Mesothelial cell of epicardium (in vitro differentiated cells): ENCODE results near the gene CENPX. TPM values are rescaled to one million over a fixed set of nuclear protein-coding genes. Genes with fewer than 3 reads are reported as not detected.
A peak's percentile ranks its signal among the peaks of the same experiment; 100 is the strongest.

Source experiments
- DNase-seq, 2 experiments: peaks; one replicate each; pipeline ENCODE4 v3.0.0; 2021; ENCODE audit warnings: low spot score in 2 of 2; ENCODE audit not compliant: unreplicated experiment in 2 of 2
- H3K27ac Mint-ChIP-seq: 2 replicates; pipeline ENCODE4 v1.8.0; 2021; ENCODE audit warnings: mixed read lengths
- H3K27me3 Mint-ChIP-seq: 2 replicates; pipeline ENCODE4 v1.8.0; 2021; ENCODE audit warnings: low read depth, mixed read lengths
- H3K36me3 Mint-ChIP-seq: 2 replicates; pipeline ENCODE4 v1.8.0; 2021; ENCODE audit warnings: mixed read lengths
- H3K4me1 Mint-ChIP-seq: 2 replicates; pipeline ENCODE4 v1.8.0; 2021; ENCODE audit warnings: mixed read lengths
- H3K4me3 Mint-ChIP-seq: 2 replicates; pipeline ENCODE4 v1.8.0; 2021; ENCODE audit warnings: mild to moderate bottlenecking, moderate library complexity, mixed read lengths
- H3K9me3 Mint-ChIP-seq: 2 replicates; pipeline ENCODE4 v1.8.0; 2021; ENCODE audit warnings: mixed read lengths
- CTCF ChIP-seq: fragments of 200-600 bp; sonication (generic); IDR thresholded peaks from one replicate; pipeline ENCODE4 v1.5.0; 2021; ENCODE audit warnings: antibody characterized with exemption; ENCODE audit not compliant: unreplicated experiment
- total RNA-seq: library from RNA; stranded (reverse); gene quantifications from 3 replicates; pipeline ENCODE4 v1.2.1, GENCODE V29; 2021

CENPX gene
- total RNA-seq, 1 donor from 2014 or later, result 40.6 TPM

- no peak overlapping the region for H3K27ac Mint-ChIP-seq
- no peaks in the 10 kb centered on the region for H3K9me3 Mint-ChIP-seq
- DNase-seq, result no peak
- no peak for TF ChIP-seq CTCF
- H3K4me1 Mint-ChIP-seq, result peaks cover 27% of the 10 kb centered on the region
- no peaks in the 10 kb centered on the region for H3K27me3 Mint-ChIP-seq
- H3K4me3 Mint-ChIP-seq, result peak overlapping the region; percentile 26
- H3K36me3 Mint-ChIP-seq, result peaks cover 5% of the 10 kb centered on the region
Observed at GRCh38 chr17:82034371-82035011, 11.8 kb upstream of the CENPX start.

- H3K9me3 Mint-ChIP-seq, result no peaks in the 10 kb centered on the region
Observed at GRCh38 chr17:82033359-82034085, 10.8 kb upstream of the CENPX start.

GRCh38 chr17:82031885-82032627 is 9.4 kb upstream of the CENPX start:
- H3K36me3 Mint-ChIP-seq, result peaks cover 7% of the 10 kb centered on the region
- no peaks in the 10 kb centered on the region for H3K27me3 Mint-ChIP-seq
- peak overlapping the region; percentile 66 for H3K4me3 Mint-ChIP-seq
- no peak for TF ChIP-seq CTCF
- no peaks in the 10 kb centered on the region for H3K9me3 Mint-ChIP-seq
- H3K4me1 Mint-ChIP-seq, result peaks cover 16% of the 10 kb centered on the region
- H3K27ac Mint-ChIP-seq, result no peak overlapping the region
- no peak for DNase-seq

More at GRCh38 chr17:82033359-82034085, 10.8 kb upstream of the CENPX start:
- Mint-ChIP-seq H3K36me3 (peaks cover 5% of the 10 kb centered on the region), H3K4me3 (peak overlapping the region; percentile 66), H3K27ac (no peak overlapping the region), H3K4me1 (peaks cover 21% of the 10 kb centered on the region), H3K27me3 (no peaks in the 10 kb centered on the region)
- no peak for TF ChIP-seq CTCF
- DNase-seq, result no peak

GRCh38 chr17:82031303-82031884 is 8.7 kb upstream of the CENPX start, which contains the start of gene RAC3:
RAC3 (plus strand) TSS chr17:82031678; CDS start chr17:82031762, 84 bp downstream.
- H3K9me3 Mint-ChIP-seq, result no peaks in the 10 kb centered on the region
- peaks cover 14% of the 10 kb centered on the region for H3K4me1 Mint-ChIP-seq
- H3K4me3 Mint-ChIP-seq, result peak within 1 kb of the TSS; percentile 80

More at GRCh38 chr17:82031303-82031884, 8.7 kb upstream of the CENPX start, which contains the start of gene RAC3:
- Mint-ChIP-seq H3K27ac (peak within 1 kb of the TSS; percentile 76), H3K36me3 (peaks cover 8% of the 10 kb centered on the region), H3K27me3 (no peaks in the 10 kb centered on the region)
- no peak for DNase-seq
- no peak for TF ChIP-seq CTCF
